HG02884 (cell line): Measurements from ENCODE around the gene AGAP1.

Experiments
- ATAC-seq: cut with Tn5 transposase; IDR thresholded peaks from one replicate; pipeline ENCODE4 v1.9.1; 2021; ENCODE audit warnings: mild to moderate bottlenecking, moderate library complexity; ENCODE audit not compliant: unreplicated experiment

The AGAP1 gene

DNA sequence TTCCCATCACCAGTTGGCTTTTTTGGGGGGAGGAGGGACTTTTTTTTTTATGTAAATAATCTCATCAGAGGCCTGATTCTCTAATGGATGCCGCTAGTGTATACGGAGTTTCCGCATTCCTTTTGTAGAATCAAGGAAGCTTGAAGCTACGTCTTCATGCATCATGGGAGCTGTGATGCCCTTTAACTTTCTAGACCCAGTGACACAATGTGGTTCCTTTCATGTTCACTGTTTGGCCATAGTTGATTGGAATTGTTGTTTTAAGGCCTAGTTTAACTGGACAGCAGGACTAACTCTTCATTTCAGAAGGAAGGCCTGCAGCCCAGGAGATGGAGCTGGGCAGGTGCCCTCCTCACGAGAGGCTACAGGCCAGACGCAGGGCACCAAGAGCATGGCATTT is 287.9 kb downstream of the AGAP1 start:
- ATAC-seq: no peak

- ATAC-seq: no peak
These were observed 290.9 kb downstream of the AGAP1 start for GRCh38 chr2:235784788-235785187.

- no peak for ATAC-seq
These were observed 295.7 kb downstream of the AGAP1 start for GRCh38 chr2:235789552-235789951.

DNA sequence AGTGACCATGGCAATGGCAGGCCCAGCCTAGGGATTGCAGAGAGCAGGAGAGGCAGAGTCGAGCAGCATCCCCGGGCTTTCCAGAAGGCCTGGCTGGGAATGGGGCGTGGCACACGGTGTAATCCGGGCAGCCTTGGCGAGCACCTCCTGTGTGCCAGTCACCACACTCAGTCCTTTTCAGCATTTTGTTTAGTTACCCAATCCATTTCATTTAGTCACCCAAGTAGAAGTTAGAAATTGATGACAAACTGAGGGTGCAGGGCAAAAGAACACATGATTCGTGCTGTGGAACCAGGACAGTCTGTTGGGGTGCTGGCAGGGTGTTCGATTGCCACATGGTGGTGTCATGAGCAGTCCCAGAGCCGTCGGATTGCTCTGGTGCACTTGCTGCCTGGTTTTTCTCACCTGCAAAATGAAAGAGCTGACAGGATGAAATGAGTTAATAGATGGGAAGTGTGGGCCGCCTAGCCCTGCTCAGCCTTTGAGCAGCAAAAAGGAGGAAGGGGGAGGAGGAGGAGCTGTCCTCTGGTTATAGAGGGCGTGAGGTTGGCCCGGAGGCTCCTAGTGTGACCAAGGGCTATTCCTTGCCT is 299.4 kb downstream of the AGAP1 start:
- no peak for ATAC-seq

- no peak for ATAC-seq
These were observed 305.4 kb downstream of the AGAP1 start for GRCh38 chr2:235799281-235799680.

GRCh38 chr2:235802542-235802941 is 308.7 kb downstream of the AGAP1 start:
- ATAC-seq: no peak

GRCh38 chr2:235803028-235803427 is 309.2 kb downstream of the AGAP1 start:
- no peak for ATAC-seq

- ATAC-seq: no peak
These were observed 310.8 kb downstream of the AGAP1 start for GRCh38 chr2:235804676-235805075.

DNA sequence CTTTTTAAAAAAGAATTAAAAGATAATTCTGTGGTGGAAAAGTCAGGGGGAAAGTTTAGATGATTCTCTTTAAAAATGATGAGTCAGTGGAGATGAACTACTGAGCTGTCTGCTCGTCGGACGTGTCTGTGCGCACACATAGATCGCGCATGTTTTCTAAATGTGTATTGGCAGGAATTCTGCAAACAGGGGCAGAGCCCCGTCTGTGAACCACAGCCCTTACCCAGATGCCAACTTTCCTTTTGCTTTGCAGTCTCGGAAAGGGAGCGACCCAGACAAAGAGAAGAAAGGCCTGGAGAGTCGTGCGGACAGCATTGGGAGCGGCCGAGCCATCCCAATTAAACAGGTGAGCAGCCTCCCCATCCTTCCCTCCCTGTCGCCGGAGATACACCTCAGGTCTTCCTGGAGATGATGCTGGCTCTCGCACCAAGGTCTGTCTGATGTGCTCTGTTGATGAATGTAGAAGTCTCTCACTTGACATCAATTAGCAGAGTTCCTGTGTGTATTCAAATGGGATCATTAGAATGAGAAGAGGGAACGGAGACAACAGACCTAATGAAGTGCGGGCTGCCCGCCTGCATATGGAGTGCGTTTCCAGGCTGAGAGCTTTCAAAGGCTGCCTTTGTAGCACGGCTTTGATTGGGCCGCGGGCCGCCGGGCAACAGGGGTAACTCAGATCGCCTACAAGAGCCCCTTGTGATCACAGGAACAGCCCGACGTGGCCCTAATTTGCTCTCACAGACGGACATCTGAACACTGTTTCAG is 313.3 kb downstream of the AGAP1 start:
- no peak for ATAC-seq

- no peak for ATAC-seq
These were observed 314.5 kb downstream of the AGAP1 start for GRCh38 chr2:235808366-235808765.

- ATAC-seq: no peak
These were observed 316.4 kb downstream of the AGAP1 start for GRCh38 chr2:235810252-235810651.

DNA sequence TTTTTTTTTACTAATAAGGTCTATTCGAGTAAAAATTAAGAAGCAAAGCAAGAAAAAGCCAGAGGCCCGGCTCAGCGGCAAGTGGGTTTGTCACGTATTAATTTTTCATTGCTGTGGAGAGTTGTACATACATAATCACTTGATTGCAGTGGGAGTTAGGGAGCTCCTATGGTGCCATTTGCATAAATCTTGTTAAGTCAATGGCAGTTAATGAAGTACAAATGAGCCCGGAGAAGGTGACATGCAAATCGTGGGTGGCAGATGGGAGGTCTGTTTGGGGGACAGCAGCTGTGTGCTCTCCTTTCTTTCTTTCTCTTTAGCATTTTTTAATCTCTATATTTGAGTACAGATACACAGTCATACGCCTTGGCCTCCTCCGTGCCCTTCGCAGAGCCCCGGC is 317.0 kb downstream of the AGAP1 start:
- ATAC-seq: no peak

DNA sequence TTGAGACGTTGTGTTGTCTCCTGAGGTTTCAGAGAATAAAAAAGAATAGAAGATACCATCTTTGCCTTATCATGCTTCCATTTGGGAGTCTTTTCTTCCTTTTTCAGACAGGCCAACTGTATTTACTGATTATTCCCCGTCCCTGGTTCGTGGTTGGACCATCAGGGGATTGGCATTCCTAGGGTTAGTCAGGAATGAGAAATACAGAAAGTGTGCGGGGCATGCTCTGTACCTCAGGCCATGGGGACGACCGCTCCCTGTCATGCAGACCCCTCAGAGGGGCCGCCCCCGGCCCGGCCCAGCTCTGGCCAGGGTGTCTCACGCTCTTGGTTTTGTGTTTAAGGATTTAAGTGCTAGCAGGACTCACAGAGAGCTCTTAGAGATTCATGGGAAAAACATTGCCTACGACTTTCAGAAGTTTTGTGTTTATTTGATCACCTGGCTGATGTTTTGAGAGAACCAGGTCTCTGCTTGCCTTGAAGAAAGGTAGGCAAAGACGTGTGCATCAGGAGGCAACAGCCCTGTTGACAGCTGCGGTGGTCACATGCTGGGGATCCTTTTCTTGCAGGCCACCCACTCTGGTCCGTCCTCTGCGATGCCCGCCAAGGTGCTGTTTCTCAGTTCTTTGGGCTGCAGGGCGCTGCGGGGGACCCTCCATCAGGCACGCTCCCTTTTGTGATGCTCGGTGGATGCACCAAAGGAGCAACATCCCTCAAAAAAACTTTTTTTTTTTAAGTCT is 317.8 kb downstream of the AGAP1 start:
- no peak for ATAC-seq

DNA sequence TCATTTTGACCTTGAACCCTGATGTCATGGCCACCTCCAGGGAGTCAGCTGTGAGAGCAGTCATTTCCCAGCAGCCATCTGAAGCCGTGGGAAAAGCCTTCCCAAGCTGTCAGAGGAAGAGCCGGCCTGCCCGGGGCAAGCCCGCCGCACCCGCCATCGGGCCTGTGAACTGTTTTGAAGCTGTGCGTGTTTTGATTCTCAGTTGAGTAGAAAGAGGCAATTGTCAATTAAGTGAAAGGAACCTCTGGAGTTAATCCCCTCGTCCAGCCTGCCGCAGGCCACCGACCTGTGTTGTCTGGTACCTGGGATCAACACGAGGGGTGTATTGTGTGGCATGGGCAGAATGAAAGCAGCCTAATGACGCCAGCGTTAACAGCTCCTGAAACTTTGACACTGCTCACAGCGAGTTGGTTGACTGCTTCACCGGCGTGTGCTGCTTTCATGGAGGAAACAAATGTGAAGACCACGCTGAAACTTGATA is 318.4 kb downstream of the AGAP1 start:
- ATAC-seq: no peak

- ATAC-seq: no peak
These were observed 319.6 kb downstream of the AGAP1 start for GRCh38 chr2:235813398-235813797.

GRCh38 chr2:235820571-235820970 is 326.7 kb downstream of the AGAP1 start:
- ATAC-seq: no peak

DNA sequence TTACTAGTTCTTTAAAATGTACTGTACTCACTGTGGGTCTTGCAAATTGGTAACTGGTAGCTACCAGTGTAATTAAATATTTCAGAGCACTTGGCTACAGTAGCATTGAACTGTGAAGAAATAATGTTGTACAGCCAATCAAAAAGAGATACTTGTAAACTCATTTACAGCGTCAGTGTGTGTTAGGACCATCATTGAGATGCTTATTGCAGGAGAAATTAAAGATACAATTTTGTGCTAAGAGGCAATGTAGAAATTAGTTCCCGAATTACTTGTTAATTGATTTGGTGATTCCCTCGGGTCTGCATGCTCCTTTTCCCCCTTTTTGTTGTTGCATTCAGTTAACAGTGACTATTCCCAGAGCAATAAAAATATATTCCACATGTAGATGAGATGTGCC is 330.5 kb downstream of the AGAP1 start:
- ATAC-seq: no peak

DNA sequence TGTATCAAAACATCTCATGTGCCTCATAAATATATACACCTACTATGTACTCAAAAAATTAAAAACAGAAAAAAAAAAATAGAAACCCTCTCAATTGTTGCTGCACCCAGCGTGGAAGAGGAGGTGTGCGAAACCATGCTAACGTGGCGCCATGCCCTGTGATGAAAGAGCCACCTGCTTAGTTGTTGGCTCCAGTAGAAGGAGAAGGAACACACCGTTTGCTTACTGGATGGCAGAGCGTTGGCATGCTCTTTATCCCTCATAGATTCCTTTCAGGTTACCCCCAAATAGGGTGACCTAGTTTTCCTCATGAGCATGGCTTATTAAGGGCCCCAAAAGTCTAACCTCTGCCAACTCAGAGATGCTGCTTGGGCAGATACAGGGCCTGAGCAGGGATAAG is 332.1 kb downstream of the AGAP1 start:
- ATAC-seq: no peak

DNA sequence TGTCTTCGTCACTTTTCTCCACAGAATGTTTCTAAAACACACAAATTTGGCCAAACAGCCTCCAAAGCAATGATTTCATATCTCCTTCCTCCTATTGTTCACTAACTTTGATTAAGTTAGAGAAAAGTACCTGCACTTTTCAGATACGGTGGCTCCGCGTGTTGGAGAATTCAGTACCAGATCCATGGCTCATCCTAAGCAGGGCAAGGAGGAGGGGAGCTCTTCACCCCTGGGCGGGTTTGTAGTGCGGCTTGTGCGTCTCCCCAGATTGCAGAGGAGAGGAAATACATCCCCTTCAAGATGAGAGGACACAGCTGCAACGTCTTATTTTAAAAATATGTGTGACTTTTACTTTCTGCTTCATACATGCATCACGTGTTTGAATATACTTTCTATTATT is 333.0 kb downstream of the AGAP1 start:
- ATAC-seq: no peak

DNA sequence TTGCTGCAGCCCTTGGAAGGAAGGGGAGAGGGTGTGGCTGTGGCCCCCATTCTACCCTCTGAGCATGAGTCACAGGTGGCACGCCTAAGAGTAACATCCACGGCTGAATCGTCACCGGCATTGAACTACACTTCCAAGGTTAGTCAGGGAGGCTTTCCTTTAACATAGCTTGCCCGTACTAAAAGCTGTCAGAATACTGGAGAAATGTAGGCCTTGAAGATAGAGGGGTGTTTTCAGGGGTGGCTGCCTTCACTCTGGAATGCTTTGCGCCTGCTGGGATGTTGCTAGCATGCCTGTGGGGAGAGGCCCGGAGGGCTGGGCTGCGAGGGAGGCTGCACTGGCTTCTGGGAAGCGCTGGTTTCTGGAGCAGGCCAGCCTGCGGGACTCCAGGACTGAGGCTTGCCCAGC is 333.7 kb downstream of the AGAP1 start:
- ATAC-seq: no peak

DNA sequence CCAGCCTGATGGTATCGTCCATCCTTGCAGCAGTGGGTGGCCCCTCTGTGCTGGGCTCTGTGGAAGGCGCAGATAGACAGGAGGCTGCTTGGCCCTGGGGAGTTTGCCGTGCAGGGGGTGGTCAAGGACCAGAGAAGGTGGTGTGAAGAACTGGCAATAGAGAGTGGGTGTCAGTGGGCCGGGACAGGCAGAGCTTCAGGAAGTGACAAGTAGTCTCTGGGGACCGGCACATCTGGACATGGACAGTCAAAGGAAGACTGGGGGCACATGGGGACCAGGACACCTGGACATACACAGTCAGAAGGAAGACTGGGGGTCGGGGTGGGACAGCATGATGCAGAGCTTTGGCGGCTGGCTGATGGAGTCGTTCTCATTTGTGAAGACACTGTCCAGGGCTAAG is 335.9 kb downstream of the AGAP1 start:
- ATAC-seq: no peak

GRCh38 chr2:235831755-235832154 is 337.9 kb downstream of the AGAP1 start:
- ATAC-seq: no peak
